ENCODE measurements around the gene GSDME. TPM values are rescaled to one million over a fixed set of nuclear protein-coding genes. Genes with fewer than 3 reads are reported as not detected.

Gene GSDME
- total RNA-seq, 6 donors from 2014 or later, result 3.8 to 41.9 (median 7.5) TPM

DNA sequence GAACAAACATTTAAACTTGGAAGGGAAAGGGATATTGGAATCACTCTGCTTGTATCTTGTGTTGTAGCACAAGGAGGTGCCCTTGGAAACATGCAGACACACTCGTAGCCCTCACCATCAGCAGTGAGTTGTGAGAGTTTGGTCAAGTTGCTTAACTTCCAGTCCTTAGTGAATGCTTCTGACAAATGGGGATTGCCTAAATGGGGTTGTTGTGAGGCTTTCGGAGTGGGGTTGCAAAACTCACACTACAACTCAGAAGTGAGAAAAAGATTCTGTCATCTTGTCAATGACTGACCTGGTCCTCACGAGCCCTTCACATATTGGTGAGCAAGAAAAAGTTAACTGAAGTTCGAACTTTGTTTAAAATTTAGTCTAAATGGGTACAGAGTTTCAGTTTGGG is 29.0 kb upstream of the GSDME start:
- Histone ChIP-seq H3K4me3 (no peak overlapping the region), H3K27me3 (no peaks in the 10 kb centered on the region), H3K4me1 (no peaks in the 10 kb centered on the region), H3K36me3 (no peaks in the 10 kb centered on the region), H3K27ac (peak overlapping the region in 2 of 4 donors; percentile 18 to 53), H3K9me3 (no peaks in the 10 kb centered on the region)
- no peak for TF ChIP-seq POLR2AphosphoS5 (IDR thresholded peaks at IDR 0.05)
- no peak for TF ChIP-seq EP300 (IDR thresholded peaks at IDR 0.05)
- TF ChIP-seq, protein P1, sequence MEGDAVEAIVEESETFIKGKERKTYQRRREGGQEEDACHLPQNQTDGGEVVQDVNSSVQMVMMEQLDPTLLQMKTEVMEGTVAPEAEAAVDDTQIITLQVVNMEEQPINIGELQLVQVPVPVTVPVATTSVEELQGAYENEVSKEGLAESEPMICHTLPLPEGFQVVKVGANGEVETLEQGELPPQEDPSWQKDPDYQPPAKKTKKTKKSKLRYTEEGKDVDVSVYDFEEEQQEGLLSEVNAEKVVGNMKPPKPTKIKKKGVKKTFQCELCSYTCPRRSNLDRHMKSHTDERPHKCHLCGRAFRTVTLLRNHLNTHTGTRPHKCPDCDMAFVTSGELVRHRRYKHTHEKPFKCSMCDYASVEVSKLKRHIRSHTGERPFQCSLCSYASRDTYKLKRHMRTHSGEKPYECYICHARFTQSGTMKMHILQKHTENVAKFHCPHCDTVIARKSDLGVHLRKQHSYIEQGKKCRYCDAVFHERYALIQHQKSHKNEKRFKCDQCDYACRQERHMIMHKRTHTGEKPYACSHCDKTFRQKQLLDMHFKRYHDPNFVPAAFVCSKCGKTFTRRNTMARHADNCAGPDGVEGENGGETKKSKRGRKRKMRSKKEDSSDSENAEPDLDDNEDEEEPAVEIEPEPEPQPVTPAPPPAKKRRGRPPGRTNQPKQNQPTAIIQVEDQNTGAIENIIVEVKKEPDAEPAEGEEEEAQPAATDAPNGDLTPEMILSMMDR (IDR thresholded peaks at IDR 0.05), result no peak
- ATAC-seq (ENCODE audit: low FRiP score in 2 of 2) (peak in 1 of 2 donors; percentile 44), DNase-seq (no peak)
- WGBS, 2 donors, result 66 to 73% methylated on average over 4 of the region's 4 CpGs

DNA sequence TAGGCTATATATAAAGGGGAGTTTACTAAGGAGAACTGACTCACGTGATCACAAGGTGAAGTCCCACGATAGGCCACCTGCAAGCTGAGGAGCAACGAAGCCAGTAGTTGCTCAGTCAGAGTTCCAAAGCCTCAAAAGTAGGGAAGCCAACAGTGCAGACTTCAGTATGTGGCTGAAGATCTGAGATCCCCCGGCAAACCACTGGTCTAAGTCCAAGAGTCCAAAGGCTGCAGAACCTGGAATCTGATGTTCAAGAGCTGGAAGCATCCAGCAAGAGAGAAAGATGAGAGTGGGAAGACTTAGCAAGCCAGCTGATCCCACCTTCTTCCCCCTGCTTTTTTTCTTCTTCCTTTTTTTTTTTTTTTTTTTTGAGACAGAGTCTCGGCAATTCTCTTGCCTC is 27.0 kb upstream of the GSDME start:
- no peaks in the 10 kb centered on the region for H3K36me3 ChIP-seq
- no peaks in the 10 kb centered on the region for H3K9me3 ChIP-seq
- TF ChIP-seq POLR2AphosphoS5 (IDR thresholded peaks at IDR 0.05), result no peak
- no peak for TF ChIP-seq EP300 (IDR thresholded peaks at IDR 0.05)
- TF ChIP-seq, protein P1 (IDR thresholded peaks at IDR 0.05), result no peak
- TF ChIP-seq POLR2A (IDR thresholded peaks at IDR 0.05), result no peak
- ATAC-seq (ENCODE audit: low FRiP score in 2 of 2) (no peak), DNase-seq (no peak)
- 88 to 91% methylated on average over 5 of the region's 5 CpGs for WGBS, 2 donors
- no peaks in the 10 kb centered on the region for H3K4me1 ChIP-seq
- no peak overlapping the region for H3K27ac ChIP-seq
- H3K4me3 ChIP-seq, result no peak overlapping the region
- H3K27me3 ChIP-seq, result no peaks in the 10 kb centered on the region

DNA sequence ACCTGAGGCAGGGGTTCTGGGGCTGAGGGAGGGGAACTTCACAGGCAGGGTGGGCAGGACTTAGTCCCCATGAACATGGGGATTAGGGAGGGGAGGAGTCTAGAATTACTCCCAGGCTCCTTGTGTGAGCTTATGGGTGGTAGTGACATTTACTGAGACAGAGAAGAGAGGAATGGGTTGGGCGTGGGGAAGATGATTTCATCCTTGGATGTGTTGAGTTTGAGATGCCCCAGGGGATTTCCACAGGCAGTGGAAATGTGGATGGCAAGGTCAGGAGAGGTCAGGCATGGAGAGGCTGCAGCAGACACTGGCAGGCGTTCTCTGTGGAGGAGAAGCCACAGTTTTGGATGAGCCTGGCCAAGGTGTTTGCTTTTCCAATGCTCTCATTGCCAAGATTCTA is 26.4 kb upstream of the GSDME start:
- WGBS, 2 donors, result 77 to 93% methylated on average over 2 of the region's 2 CpGs
- H3K27me3 ChIP-seq, result no peaks in the 10 kb centered on the region

DNA sequence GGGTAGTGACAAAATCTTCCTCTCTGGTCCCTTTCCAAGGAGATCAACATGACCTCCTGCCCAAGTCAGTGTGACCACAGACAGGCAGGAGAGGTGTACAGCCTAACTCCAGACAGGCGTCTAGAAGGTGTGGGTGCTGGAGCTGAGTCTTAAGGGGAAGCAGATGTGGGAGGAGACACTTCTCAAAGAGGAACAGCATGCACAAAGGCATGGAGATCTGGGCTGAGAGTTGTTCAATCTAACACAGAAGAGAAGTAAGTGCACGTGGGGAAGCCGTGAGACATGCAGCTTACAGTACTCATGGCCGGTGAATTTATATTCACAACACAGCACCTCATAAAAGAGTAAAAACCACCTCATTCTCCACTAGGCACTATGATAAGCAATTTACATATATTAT is 23.8 kb upstream of the GSDME start:
- Histone ChIP-seq H3K9me3 (no peaks in the 10 kb centered on the region), H3K27me3 (no peaks in the 10 kb centered on the region), H3K27ac (no peak overlapping the region), H3K36me3 (no peaks in the 10 kb centered on the region), H3K4me1 (no peaks in the 10 kb centered on the region), H3K4me3 (no peak overlapping the region)
- ATAC-seq (ENCODE audit: low FRiP score in 2 of 2) (peak; percentile 34 to 55), DNase-seq (peak in 1 of 2 donors; percentile 56)
- no peak for TF ChIP-seq EP300 (IDR thresholded peaks at IDR 0.05)
- TF ChIP-seq, protein P1 (IDR thresholded peaks at IDR 0.05), result no peak
- TF ChIP-seq POLR2A (IDR thresholded peaks at IDR 0.05), result peak in 1 of 4 donors; percentile 32
- no peak for TF ChIP-seq POLR2AphosphoS5 (IDR thresholded peaks at IDR 0.05)
- 60 to 89% methylated on average over 4 of the region's 4 CpGs for WGBS, 2 donors

More for the DNA sequence above, 26.4 kb upstream of the GSDME start:
- DNase-seq (no peak), ATAC-seq (ENCODE audit: low FRiP score in 2 of 2) (no peak)
- Histone ChIP-seq H3K9me3 (no peaks in the 10 kb centered on the region), H3K4me1 (no peaks in the 10 kb centered on the region), H3K36me3 (no peaks in the 10 kb centered on the region), H3K4me3 (no peak overlapping the region), H3K27ac (no peak overlapping the region)
- TF ChIP-seq EP300 (IDR thresholded peaks at IDR 0.05), result no peak
- no peak for TF ChIP-seq POLR2AphosphoS5 (IDR thresholded peaks at IDR 0.05)
- TF ChIP-seq, protein P1 (IDR thresholded peaks at IDR 0.05), result no peak
- TF ChIP-seq POLR2A (IDR thresholded peaks at IDR 0.05), result no peak

DNA sequence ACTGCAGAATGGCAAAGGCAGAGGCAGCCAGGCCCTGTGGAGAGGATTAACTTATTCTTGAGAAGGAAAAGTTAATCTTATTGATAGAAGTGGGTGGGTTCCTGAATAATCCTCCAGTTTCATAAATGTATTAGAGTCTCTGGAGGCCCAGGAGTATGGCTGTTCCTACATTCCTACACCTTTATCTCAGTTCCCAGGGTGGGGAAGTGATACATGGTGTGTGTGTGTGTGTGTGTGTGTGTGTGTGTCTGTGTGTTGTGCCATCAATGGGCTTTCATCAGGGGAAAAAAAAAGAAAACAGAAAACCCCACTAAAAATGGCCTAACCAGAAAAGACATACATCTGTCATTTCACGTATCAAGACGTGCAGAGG is 22.0 kb upstream of the GSDME start:
- Histone ChIP-seq H3K36me3 (no peaks in the 10 kb centered on the region), H3K4me3 (no peak overlapping the region), H3K27ac (peak overlapping the region in 1 of 4 donors; percentile 32), H3K27me3 (no peaks in the 10 kb centered on the region), H3K4me1 (no peaks in the 10 kb centered on the region), H3K9me3 (no peaks in the 10 kb centered on the region)
- TF ChIP-seq EP300 (IDR thresholded peaks at IDR 0.05) (no peak), POLR2A (IDR thresholded peaks at IDR 0.05) (no peak)
- 65 to 86% methylated on average over 2 of the region's 2 CpGs for WGBS, 2 donors
- ATAC-seq (ENCODE audit: low FRiP score in 2 of 2) (no peak), DNase-seq (no peak)

Measured in upper lobe of left lung (tissue), 6 donors.